Measurements from ENCODE around the gene MED26.

The MED26 gene

DNA sequence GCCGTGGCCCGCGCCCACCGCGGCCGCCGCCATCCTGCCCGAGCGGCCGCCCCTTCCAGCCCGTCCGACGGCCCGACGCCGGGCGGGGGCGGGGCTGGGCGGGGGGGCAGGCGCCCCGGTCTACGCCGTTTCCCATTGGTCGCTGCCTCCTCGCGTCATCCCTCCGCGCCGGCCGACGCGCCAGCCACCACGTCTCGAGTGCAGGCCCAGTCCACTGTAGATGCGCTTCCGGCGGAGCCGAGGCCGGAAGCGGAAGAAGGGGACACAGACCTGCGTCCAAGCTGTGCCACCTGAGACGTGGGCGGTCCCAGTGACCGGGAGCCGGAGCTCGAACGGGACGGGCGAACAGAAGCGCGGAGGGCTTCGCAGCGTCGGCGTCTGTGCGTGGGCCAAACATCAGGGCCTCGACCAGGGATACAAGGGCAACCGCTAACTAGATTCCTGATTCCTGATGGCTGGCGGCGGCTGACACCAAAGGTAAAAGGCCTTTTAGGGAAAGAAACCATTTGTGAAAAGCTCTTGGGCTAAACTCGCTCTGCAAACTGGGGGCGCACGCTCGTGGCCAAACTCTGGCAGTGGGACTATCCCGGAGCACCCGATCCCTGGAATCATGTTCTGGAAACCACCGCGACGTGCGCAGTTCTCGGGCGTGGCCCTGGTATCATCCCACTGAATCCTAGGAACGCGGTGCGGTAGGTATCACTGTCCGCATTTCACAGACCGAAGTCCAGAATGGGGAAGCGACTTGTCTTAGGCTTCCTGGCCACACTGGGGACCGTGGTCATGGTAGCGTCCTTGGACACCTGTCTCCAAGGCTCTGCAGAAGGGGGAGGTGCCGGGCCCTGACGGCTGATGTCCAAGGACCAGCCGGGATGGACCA lies 55.4 kb downstream of the MED26 start, which contains the start of gene SLC35E1:
SLC35E1 (minus strand) TSS at position 84 of the 880 bp plus-strand sequence; CDS start at position 33, 51 bp downstream.
- TF ChIP-seq, protein P1, sequence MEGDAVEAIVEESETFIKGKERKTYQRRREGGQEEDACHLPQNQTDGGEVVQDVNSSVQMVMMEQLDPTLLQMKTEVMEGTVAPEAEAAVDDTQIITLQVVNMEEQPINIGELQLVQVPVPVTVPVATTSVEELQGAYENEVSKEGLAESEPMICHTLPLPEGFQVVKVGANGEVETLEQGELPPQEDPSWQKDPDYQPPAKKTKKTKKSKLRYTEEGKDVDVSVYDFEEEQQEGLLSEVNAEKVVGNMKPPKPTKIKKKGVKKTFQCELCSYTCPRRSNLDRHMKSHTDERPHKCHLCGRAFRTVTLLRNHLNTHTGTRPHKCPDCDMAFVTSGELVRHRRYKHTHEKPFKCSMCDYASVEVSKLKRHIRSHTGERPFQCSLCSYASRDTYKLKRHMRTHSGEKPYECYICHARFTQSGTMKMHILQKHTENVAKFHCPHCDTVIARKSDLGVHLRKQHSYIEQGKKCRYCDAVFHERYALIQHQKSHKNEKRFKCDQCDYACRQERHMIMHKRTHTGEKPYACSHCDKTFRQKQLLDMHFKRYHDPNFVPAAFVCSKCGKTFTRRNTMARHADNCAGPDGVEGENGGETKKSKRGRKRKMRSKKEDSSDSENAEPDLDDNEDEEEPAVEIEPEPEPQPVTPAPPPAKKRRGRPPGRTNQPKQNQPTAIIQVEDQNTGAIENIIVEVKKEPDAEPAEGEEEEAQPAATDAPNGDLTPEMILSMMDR (IDR thresholded peaks at IDR 0.05; ENCODE audit: low read depth, low read length), result no peak

DNA sequence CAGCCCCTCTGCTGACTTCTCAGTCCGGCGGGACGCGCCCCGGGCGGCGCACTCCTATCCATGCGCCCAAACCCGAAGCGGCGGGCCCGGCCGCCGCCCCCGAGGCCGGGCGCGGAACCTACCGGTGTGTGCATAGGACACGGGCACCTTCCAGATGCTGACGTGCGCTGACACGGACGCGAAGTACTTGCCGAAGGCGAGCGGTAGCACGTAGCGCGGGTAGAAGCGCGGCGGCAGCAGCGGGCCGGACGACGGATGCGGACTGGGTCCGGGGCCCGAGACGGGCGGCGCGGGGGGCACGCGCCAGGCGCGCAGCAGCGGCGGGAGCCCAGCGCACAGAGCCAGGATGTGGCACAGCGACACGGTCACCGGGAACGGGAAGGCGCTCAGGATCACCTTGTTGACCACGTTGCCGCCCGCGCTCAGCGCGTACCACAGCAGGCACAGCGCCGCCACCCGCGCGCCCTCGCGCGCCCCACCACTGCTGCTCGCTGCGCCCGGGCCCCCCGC lies 56.1 kb downstream of the MED26 start:
- H3K4me3 ChIP-seq (ENCODE audit: low read depth, low read length), result peak overlapping the region; percentile 86
- TF ChIP-seq, protein P1 (IDR thresholded peaks at IDR 0.05; ENCODE audit: low read depth, low read length), result no peak

More for the DNA sequence above, 55.4 kb downstream of the MED26 start, which contains the start of gene SLC35E1:
- H3K4me3 ChIP-seq (ENCODE audit: low read depth, low read length), result peak within 1 kb of the TSS; percentile 86

DNA sequence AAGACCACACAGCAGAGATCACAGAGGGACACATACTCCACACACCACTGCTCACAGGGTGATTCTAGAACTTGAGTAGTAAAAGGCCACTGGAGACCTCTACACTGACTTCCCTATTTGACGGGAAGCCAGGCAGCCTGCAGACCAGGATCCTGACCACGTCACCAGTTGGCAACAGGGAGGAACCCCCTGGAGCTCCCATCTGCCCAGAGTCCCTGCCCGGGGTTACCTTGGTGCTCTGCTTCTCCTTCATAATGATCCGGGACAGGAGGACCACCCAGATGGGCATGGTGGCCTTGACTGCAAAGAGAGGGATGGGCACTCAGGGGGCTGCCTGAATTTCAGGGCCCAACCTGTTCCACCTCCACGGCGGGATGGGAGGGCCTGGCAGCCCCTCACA lies 56.7 kb downstream of the MED26 start:
- TF ChIP-seq, protein P1 (IDR thresholded peaks at IDR 0.05; ENCODE audit: low read depth, low read length), result no peak
- peak overlapping the region; percentile 86 for H3K4me3 ChIP-seq (ENCODE audit: low read depth, low read length)

DNA sequence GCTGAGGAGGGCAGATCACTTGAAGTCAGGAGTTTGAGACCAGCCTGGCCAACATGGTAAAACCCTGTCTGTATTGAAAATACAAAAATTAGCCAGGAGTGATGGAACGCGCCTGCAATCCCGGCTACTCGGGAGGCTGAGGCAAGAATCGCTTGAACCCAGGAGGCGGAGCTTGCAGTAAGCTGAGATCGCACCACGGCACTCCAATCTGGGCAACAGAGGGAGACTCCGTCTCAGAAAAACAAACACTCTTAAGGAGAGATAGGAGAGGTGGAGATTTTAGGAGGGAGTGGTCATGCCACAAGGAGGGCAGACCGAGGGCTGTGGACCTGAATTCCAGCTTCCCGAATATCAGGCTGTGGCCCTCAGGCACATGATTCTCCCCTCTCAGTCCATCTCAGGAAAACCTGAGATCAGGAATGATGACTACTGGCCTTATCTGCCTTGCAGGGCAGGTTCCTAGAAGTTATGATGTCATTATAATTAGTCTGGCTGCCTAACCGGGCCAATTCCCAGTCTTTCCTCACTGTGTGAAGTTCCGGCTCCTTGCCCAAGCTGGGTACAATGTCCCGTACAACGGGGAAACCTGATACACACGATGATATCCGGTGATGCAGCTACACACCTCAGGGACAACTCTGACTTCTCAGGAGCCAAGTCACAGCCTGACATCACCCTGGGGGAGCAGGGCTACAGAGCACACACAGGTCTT lies 58.2 kb downstream of the MED26 start:
- TF ChIP-seq, protein P1 (IDR thresholded peaks at IDR 0.05; ENCODE audit: low read depth, low read length), result no peak
- no peak overlapping the region for H3K4me3 ChIP-seq (ENCODE audit: low read depth, low read length)

DNA sequence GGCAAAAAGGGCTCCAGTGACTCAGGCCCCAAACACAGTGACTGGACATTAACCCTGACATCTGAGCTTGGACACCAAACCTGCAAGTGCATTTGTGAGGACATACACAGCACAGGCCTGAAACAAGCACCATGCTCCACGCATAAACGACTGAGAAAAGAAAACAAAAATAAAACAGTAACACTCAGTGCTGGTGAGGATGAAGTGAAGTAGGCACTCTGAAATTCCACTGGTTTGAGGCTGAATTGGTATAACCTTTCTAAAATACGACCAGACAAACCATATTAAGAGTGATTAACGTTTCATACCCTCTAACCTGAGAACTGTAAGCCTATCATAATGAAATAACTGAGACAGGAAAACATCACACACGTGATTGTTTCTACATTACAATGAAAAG lies 61.3 kb downstream of the MED26 start:
- TF ChIP-seq, protein P1 (IDR thresholded peaks at IDR 0.05; ENCODE audit: low read depth, low read length), result no peak
- no peak overlapping the region for H3K4me3 ChIP-seq (ENCODE audit: low read depth, low read length)

DNA sequence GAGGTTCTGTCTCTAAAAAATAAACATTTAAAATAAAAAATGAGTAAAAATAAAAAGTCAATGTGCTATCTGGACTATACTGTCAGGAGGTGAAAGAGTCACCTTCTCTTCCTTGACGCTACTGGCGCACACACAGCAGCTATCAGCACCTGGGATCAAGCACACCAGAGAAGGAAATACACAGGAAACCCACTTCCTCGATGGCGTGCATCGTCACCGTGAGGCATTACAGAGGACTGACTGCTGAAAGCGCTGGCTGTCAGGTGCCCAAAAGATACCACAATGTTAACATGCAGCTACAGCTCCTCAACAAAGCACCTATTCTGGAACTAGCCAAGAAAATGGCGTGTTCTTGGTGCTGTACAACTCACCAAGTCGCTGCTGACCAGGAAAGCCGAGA lies 61.8 kb downstream of the MED26 start:
- no peak overlapping the region for H3K4me3 ChIP-seq (ENCODE audit: low read depth, low read length)
- TF ChIP-seq, protein P1 (IDR thresholded peaks at IDR 0.05; ENCODE audit: low read depth, low read length), result no peak
